Measurements from ENCODE around the gene PTPN23.

GRCh38 chr3:47344971-47345370, 35.9 kb upstream of the PTPN23 start:
- TF ChIP-seq CTCF (IDR thresholded peaks at IDR 0.05; ENCODE audit: insufficient read depth, low read depth, low read length): no peak
- no peak for TF ChIP-seq EZH2 (IDR thresholded peaks at IDR 0.05; ENCODE audit: insufficient read depth, low read length)

Data from astrocyte (in vitro differentiated cells and primary cell).